ENCODE data around the gene NFASC.

The NFASC gene

GRCh38 chr1:204983136-204983535 is 112.5 kb downstream of the NFASC start:
- no peak for DNase-seq (ENCODE audit: low spot score)

- no peak for DNase-seq (ENCODE audit: low spot score)
Measured at GRCh38 chr1:204983881-204984280, 113.2 kb downstream of the NFASC start.

DNA sequence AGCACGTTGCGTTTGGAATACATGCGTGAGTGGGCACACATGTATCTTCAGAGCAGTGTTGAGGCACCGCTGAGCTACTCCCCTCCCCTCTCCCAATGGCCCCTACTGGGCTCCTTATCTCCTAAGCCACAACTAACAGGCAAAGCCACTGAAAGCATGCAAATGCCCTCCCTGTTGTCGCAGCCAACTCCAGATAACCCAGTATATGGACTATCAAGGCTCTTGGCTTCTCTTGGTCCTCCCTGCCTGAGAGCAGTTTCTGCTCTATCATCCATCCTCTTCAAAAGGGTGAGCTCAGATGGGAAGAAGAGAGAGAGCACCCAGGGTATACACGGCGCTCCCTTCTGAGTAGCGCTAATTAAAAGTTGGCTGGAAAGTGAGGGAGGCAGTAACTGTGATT is 113.8 kb downstream of the NFASC start:
- DNase-seq (ENCODE audit: low spot score) = peak; percentile 75

DNA sequence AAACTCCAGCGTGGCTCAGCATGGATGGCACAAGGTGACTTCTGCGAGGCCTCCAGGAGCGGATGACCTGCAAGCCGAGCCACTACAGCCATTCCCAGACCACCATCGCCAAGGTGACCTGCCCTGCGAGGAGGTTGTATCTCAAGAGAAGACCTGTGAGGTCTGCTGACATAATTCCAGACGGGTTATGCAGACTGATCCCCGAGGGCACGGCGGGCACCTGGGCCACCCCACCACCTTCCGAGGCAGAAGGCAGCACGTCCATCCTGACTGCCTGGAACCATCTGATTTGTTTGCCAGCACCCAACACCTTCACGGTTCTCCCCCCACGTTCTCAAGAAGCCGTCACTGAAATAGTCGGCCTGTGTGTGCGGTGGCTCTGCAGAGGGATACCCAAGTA is 115.5 kb downstream of the NFASC start:
- DNase-seq (ENCODE audit: low spot score) = no peak

GRCh38 chr1:204987689-204988088 is 117.0 kb downstream of the NFASC start:
- DNase-seq (ENCODE audit: low spot score) = no peak

GRCh38 chr1:204988196-204988595 is 117.5 kb downstream of the NFASC start:
- DNase-seq (ENCODE audit: low spot score) = no peak

DNA sequence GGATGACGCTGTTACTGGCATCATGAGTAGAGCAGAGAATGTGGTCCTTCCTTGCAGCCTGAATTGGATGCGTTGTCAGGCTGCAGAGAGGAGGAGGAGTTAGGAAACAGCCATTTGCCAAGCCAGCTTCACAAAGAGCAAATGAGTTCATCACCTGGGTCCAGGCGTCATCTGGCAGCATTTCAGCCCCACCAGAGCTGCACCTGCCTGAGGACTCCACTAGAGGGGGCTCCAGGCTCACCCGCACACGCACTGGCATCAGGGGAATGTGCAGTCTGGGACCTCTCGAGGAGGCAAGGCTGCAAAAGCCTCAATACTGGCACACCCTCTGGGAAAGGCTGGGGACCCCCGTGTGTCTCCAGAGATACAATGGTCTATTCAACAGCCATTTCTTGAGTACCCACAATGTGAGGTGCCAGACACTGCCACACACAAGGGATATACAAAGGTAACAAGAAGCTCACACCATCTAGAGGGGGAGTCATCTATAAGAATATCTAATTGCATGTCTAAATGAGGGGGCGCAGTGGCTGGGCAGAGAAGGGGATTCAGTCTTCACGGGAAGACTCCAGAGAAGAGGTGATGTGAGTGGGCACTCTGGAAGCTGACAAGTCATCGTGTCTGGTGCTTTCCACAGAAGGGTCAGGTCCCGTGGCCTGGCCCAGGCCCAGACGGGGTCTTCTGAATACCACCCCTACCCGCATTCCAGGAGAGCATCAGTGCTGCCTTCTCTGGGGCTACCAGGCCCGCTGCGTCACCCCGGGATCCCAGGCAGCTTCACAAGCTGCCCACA is 118.8 kb downstream of the NFASC start:
- peak; percentile 71 for DNase-seq (ENCODE audit: low spot score)

DNA sequence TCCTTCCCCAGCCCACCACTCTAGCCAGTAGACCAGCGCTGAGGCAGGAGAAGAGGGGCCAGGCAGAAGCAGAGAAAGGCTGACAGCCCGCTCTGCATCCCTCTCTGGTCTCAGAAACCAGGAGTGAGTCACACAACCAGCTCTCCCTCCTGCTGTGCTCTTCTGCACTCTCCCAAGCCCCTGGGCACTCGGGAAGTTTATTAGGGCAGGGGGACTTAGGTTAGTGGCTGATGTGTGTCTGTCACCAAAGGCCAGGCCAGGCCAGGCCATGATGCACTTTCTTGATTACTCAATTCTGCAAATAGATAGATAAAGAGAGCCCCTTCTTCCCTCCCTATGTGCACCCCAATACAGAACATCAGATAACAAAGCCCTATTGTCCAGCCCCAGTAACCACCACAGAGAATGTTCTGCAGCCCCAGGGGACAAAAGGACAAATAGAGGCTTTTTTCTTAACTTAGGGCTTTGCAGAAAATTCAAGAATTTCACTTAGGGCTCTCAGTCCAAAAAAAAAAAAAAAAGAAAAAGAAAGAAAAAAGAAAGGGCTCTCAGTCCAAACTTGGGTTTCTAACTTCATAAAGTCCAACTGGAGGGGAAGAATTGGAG is 119.5 kb downstream of the NFASC start:
- no peak for DNase-seq (ENCODE audit: low spot score)

DNA sequence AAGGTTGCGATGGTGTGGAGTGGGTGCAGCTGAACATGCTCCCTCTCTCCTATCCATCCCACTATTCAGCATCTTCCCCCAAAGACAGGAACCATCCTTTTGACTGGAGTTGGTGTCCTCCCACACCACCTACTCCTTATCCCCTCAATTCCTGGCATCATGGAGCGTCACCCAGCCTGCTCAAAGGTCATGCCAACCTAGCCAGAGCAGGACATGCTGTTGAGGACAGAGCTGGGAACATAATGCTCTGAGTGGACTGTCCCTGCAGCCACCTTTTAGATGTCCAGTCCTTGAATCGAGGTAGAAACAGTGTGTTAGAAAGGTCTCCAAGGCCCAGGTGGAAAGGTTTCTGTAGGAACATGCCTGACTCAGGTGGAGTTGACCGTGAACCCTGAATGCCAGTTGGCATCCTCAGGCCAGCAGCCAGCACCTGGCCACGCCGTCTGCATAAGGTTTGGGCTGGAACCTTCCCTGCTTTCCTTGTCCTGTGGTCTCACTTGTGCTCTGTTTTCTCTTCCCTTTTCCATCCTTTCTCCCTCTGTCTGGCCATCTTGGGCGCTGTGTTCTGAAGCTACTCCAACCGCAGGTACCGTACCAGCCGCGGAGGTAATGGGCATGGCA is 120.2 kb downstream of the NFASC start:
- no peak for DNase-seq (ENCODE audit: low spot score)

GRCh38 chr1:204991342-204991844 is 120.7 kb downstream of the NFASC start:
- DNase-seq (ENCODE audit: low spot score) = no peak

GRCh38 chr1:204992201-204992997 is 121.7 kb downstream of the NFASC start:
- DNase-seq (ENCODE audit: low spot score) = no peak

GRCh38 chr1:204992998-204993314 is 122.3 kb downstream of the NFASC start:
- no peak for DNase-seq (ENCODE audit: low spot score)

GRCh38 chr1:204994086-204994862 is 123.6 kb downstream of the NFASC start:
- no peak for DNase-seq (ENCODE audit: low spot score)

DNA sequence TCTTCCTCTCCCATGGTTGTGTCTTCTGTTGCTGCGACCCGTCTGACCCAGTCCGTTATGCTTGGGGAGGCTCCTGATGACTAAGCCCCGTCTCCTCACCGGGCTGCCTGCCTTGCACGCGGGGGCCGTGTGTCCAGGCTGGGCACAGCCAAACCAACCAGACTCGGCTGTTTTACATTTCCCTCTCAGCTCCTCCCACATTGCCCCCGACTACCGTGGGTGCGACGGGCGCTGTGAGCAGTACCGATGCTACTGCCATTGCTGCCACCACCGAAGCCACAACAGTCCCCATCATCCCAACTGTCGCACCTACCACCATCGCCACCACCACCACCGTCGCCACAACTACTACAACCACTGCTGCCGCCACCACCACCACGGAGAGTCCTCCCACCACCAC is 126.3 kb downstream of the NFASC start:
- DNase-seq (ENCODE audit: low spot score) = no peak

DNA sequence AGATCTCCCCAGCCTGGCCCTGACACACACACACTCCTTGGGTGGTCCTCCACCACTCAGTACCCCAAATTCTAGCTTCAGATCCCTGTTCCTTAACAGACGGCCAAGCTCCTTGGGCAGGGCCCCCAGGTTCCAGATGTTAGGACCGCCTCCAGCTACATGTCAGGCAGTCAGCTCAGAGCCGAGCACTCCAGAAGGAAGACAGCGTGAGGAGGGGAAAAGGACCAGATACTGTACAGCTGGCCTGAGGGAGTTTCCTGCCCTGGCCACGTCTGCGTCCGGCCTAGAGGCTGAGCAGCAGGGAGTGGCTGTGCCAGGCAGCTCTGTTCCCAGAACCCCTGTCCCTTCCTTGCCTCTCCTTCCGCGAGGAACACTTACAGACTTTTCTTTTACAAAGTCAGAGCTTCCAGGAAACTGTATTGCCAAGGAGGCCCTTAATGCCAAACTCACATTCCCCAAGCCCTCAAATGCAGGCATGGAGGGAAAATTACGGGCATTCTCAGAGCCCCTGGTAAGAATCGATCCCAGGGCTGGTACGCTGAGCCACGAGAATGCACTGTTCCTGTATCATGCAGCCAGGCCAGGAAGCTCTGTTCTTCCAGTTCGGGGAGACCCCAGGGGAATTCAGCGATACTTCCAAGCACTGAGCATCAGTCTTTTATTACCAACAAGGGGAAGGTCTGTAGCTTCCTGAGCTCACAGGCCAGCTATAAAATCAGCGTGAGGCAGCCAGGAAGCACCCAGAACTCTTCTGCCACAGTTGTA is 127.1 kb downstream of the NFASC start:
- no peak for DNase-seq (ENCODE audit: low spot score)

- DNase-seq (ENCODE audit: low spot score) = no peak
Measured at GRCh38 chr1:205001162-205001561, 130.5 kb downstream of the NFASC start.

- no peak for DNase-seq (ENCODE audit: low spot score)
Measured at GRCh38 chr1:205002705-205003104, 132.0 kb downstream of the NFASC start.

DNA sequence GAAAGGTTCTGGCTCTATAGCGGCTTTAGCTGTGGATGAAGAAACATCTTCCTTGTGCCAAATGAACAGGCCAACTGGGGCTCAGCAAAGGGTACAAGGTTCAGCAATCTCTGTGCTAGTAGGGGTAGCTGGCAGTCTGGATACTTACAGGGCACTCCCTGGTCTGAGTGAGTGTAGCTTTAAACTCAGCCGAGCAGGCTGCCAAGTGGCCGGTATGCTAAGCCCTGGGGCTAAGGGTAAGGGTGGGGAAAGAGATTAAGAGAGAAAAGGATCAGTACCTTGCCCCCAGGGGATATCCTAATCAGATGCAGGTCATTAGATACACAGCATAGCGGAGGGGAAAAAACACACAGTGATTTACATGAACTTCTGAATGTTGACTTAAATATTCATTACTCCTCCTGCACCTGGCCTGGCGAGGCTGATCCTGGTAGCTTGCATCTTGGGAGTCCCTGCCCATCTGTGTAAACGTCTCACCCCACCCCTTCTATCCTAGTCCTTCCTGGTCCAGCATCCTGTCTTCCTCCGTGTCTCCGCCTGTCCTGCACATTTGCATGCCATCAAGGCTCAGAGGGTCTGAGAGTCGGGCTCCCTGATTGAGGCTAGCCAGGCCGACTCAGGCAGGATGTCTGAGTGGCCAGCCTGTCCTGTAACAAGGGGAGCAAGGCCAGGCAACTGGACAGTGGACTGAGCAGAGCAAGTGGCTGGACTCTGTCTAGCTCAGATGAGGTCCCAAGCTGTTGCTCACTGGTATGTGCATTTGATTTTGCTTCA is 132.9 kb downstream of the NFASC start:
- DNase-seq (ENCODE audit: low spot score) = no peak

DNA sequence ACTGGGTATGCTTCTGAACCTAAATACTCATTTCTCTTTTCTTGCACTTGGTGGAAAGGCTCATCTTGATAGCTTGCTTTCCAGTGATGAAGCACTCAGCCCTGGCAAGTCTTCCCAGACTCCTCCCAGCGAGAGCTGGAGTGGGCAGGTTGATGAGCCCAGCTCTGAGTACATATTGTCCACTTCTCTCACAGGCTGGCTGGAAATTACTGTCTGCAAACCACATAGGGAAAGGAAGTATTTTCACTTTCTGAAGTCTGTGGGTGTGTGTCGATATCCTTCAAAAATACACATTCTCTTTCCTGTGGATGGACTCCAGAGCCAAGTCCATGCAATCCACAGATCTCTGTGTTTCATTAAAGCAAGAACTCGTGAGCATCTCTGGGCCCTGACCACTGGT is 133.7 kb downstream of the NFASC start:
- no peak for DNase-seq (ENCODE audit: low spot score)

DNA sequence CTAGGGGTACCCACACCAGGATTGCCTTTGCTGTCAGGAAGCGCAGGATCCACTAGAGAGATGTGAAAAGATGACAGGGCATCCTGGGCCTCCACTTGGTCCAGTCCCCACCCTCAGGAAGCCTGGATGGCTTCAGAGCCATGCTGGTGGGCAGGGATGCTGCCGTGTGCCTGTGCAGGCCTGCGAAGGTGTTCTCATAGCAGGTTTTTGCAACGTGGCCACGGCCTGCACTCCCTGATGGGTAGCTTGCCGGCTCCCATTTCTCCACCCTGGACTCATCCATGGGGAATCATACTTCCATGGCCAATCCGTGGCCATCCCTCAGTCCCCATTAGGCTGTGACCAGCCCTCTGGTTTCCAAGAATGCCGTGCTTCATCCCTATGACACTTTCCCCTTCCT is 138.2 kb downstream of the NFASC start:
- DNase-seq (ENCODE audit: low spot score) = no peak
